ENCODE data around the gene FOXE1.

The FOXE1 gene

DNA sequence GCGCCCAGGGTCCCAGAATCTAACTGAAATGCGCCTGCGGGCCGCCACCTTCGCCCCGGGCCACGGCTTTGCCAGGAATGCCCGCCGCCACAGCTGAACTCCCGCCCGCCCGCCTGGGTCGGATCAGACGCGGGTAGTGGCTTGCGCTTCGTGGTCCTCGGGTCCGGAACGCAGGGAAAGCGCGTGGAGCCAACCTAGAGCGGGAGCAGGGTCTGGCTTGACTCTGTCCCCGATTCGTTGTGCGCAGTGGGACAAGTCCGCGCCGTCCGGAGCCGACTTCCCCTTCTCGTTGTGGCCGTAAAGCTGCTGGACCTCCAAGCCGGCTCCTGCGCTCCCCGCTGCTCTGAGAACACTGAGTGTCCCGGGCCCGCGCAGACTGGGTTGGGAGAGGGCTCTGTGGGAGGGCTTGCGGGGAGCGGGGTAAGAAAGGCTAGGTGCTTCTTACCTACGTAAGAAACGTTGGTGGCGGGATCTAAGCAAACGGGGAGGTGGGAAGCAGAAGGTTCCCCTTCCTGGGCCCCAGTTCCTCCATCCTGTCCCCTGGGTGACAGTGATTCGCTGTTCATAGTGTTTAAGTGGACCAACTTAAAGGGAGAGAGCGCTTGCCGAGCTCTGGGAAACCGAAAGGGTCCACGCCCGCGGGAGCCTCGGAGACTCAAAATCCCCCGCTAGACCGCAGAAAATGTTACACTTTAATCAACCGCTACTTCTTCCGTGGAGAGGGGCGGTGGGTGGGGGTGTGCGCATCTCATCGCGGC is 4.4 kb upstream of the FOXE1 start:
- no peak for DNase-seq

DNA sequence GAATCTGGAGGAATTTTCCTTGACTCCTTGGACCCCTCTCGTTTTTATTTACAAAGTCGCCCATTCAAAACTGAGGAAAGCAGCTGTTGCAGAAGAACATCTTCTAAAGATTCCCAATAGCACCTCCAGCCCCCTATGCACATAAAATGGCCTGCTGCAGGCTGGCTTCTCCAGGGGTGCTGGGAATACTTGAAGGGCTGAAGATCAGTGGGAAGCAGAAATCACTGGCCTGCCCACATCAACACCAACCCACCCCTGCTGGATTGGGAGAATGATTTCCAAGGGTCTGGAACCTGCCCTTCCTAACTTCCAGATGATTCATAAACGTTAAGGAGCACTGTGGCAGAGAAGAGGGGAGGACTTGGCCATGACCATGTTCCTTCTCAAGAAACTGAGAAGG is 3.0 kb upstream of the FOXE1 start:
- DNase-seq = no peak

DNA sequence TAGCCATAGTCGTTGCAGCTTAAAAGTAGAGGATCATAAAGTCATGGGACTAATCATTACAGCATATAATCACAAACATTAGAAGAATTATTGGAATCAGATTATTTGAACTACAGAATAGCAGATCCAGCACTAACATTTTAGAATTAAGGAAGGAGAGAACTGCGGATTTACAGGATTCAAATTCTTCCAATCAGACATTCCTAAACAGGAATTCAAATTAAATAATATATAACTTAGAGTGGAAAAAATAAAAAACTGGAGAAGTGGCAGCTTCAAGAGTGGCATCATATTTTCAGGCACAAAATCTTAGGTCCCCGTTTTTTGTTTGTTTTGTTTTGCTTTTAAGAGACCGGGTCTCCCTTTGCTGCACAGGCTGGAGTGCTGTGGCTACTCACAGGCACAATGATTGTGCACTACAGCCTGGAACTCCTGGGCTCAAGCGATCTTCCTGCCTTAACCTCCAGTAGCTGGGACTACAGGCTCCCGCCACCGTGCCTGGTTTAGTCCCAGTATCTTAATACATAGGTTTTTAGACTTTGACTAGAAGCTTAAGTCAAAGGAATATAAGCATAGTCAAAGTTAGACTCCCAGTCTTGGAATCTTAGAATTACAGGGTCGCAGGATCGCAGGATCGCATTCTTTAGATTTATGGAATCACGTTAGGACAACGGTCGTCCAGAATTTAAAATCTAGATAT is 2.1 kb upstream of the FOXE1 start:
- DNase-seq = no peak

DNA sequence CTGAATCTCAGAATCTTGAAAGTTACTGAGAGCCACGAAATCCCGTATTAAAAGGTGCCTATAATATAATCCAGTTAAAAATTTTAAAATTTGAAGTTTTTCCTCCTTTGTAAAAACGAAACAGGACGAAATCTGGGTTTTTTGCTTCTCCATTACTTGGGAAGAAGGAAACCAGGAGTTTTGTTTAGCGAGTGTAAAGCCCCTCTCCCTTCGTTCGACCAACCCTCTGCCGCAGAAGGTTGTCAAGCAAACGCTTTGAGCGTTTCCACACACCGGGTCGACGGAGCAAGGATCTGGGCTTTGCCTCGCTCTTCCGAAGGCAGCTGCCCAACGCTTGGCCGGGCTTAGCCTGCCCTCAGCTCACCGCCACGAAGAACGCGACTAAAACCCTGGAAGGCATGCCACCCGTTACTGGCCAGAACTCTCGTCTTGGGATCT is 1.6 kb upstream of the FOXE1 start:
- DNase-seq = no peak

DNA sequence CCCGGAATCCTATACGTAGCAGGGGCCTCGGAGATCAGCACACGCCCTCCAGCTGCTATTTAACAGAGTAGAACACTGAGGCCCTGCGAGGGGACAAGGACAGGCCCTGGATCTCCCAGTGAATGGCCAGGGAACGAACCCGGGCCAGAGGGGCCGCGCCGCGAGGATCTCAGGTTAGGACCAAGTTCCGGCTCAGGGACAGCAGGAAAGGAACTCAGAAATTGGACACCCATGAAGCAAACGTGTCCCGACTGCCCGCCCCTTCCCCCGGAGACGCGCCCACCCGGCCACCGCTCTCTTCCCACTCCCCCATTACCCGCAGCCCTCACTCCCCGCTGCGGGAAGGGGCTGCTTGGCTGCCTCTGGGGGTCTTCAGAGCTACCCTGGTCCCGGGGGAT is 1.0 kb upstream of the FOXE1 start:
- no peak for DNase-seq

DNA sequence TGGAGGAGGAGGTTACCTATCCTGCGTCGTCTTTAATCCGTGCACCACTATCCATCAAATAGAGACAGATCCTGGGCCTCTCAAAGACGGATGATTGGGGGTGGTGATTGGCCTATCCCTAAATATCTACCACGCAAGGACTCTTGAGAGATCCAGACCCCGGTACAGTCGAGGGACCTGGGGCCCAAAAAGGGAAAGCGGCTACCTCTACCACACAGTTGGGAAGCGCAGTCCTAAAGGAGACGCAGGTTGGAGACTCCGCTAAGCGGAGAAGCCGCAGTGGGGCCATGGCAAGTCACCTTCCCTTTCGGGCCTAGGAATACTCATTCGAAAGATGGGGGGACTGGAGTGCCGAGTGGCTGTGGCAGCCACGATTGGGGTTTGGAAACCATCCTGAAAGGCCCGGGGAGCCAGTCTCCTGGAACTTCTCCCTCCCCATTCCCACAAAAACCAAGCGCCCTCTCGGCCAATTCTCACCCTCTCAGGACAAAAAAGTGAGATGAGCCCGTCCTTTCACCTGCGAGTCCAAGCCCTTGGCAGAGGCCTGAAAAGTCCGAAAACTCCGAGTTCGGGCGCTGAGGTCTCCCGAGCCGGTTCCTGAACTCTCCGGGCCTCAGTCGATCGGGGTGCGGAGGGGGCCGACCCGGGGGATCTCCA is 499 bp upstream of the FOXE1 start:
- DNase-seq = no peak

DNA sequence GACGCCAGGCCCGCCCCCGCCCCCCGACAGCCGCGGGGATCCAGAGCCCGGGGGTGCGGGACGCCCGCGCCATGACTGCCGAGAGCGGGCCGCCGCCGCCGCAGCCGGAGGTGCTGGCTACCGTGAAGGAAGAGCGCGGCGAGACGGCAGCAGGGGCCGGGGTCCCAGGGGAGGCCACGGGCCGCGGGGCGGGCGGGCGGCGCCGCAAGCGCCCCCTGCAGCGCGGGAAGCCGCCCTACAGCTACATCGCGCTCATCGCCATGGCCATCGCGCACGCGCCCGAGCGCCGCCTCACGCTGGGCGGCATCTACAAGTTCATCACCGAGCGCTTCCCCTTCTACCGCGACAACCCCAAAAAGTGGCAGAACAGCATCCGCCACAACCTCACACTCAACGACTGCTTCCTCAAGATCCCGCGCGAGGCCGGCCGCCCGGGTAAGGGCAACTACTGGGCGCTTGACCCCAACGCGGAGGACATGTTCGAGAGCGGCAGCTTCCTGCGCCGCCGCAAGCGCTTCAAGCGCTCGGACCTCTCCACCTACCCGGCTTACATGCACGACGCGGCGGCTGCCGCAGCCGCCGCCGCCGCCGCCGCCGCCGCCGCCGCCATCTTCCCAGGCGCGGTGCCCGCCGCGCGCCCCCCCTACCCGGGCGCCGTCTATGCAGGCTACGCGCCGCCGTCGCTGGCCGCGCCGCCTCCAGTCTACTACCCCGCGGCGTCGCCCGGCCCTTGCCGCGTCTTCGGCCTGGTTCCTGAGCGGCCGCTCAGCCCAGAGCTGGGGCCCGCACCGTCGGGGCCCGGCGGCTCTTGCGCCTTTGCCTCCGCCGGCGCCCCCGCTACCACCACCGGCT is 1.0 kb downstream of the FOXE1 start:
- peak; percentile 34 for DNase-seq

DNA sequence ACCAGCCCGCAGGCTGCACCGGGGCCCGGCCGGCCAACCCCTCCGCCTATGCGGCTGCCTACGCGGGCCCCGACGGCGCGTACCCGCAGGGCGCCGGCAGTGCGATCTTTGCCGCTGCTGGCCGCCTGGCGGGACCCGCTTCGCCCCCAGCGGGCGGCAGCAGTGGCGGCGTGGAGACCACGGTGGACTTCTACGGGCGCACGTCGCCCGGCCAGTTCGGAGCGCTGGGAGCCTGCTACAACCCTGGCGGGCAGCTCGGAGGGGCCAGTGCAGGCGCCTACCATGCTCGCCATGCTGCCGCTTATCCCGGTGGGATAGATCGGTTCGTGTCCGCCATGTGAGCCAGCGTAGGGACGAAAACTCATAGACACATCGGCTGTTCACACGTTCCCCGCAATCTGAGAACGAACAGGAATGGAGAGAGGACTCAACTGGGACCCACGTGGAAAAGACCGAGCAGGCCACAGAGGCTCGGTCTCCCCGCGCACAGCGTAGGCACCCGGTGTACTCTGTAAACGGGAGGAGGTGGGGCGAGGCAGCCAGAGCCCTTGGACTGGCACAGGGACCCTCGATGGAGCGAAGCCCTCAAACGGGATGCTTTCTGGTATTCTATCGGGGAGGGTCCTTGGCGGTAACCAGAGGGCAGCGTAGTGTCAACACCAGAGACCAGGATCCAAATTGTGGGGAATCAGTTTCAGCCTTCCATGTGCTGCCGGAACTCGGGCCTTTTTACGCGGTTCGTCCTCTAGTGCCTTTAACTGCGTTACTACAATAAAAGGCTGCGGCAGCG is 1.9 kb downstream of the FOXE1 start:
- DNase-seq = no peak

DNA sequence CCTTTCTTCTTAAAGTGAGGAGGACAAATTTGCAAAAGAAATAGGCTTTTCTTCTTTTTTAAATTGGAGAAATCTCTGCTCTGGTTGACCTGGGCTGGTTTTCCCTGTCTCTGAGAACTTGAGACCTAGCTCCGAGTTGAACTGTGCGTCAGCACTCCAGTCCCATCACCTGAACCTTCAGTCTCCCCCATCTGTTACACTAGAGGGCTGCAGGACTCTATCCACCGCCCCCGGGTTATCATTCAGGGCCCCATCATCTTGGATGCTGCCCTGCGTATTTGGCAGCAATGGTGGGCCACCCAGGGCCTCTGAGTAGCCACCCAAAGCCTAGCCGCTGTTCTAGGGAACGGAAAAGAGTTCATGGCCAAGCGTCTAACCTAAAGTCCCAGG is 2.5 kb downstream of the FOXE1 start:
- DNase-seq = no peak

DNA sequence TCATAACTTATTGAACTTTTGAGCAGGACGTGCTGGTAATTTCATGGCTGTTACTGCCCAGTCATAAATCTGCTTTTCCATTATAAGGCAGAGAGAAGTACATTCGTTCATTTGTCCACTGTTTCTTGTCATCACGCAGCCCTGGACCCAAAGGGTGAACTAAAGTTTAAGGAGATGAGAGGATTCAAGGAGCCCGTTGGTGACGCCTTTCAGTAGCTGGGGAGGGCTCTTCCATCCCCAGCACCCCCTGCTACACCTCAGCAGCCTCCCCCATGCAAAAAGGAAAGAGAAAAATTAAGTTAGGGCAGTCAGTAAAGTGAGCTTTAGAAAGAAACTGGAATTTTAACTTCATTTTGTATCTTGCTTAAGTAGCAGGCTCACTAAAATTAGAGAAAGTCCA is 2.9 kb downstream of the FOXE1 start:
- DNase-seq = no peak

DNA sequence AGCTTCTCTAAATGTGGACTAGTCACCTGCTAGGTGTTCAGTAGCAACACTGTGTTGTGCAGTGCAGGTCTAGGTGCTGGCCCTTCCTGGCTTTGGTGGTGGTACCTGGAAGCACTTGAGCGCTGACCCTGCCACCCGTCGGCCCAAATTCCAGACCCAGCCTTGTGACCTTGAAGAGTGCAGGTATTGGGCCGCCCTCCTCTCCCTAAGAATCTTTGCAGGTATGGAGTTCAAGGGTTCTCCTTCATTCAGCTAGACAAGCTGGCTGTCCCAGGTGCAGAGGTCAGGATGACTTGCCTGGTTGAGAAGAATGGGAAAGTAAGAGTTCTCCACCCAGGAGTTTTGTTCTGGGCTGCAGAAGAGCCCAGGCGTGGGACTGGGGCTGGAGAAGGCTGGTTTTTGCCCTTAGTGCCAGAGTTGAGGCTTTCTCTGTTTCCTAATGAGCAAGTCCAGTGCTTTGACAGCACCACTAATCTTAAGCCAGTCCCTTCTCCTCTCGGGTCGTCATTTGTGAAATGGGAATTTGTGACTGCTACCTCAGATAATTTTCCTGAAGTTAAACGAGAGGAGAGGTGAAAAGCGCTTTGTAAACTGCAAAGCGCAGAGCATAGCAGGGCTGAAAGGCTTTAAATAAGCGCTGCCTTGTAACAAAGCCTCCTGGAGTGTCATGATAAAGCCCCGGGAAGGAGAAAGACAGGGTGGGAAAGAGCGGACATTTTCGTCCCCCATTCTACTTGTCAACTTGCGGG is 4.0 kb downstream of the FOXE1 start:
- no peak for DNase-seq

DNA sequence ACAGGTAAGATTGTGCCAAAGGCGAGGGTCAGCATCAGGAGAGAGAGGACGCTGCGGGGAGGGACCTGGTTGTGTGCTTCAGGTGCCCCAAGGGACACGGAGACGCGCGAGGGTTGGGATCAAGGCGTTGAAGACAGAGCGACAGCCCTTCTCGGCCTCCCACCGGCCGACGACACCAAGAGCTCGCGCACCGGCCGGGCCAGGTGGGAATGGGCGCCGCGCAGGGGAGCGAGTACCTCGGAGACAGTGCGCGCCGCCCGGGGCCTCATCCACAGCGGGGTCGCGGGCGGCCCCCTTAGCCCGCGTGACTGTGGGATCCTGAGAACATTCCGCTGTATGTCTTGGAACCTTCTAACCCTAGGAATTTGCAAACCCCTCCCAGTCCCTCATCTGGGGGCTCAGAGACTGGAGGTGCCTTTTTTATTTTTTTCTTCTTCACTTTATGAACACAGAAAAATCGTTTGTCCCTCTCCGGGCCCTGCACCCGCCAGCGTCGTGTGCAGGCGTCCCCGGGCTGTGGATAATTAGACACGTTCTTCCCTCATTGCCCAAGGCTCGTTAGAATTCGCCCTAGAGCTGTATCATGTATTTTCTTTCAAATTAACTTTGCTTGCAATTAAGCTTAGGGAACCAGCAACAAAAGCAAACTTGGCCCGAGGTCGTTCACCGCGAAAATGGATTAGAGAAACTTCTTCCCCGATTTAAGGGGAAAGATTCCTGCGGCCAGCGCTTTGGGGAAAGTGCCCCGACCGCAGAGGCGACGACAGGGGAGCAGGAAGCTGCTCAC is 4.8 kb downstream of the FOXE1 start:
- DNase-seq = no peak

DNA sequence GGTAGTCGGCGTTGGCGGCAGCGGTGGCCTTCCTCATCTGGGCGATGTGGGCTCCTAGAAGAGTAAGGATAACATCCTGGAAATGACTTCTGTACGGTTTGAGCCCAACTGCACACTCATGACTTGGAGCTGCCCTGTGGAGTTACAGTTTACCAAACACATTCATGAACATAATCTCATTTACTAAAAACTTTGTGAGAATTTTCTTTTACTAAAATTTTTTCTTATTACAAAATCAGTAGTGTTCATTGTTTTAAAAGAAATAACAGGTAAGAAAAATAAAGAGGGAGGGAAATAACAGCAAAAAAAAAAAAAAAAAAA is 5.3 kb downstream of the FOXE1 start:
- no peak for DNase-seq

DNA sequence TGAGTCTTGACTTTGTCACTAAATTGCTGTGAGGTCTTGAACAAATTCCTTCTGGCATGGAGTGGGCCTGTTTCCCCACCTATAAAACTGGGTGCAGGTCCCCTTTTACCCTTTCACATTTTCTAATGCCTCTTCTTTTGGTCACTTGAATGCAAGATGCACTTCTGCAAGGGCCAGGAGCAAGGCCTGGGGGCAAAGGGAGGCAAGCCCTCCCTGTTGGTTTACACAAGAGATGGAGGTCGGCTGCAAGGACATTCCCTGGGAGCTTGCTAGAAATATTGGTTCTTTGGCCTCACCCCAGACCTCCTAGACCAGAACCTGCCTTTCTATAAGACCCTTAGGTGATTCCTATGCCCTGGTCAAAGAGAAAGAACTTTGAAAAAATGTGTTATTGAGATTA is 5.8 kb downstream of the FOXE1 start:
- no peak for DNase-seq

DNA sequence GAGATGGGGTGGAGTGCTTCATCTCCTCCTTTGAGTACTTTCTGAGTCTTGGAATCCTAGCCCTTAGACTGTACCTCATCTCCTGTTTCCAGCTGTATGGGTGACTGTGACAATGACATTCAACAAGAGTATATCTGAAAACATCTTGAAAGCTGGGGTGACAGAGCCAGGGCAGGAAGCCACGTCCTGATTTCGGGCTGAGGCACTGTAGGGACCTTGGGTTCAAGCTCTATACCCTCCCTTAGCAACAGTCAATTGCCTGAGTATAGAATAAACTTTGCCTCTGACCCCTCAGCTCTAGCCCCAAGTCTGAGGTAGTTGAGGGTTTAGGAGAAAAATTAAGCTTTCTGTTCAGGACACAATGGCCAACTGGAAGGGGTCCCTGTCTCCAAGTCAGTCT is 6.3 kb downstream of the FOXE1 start:
- DNase-seq = no peak

DNA sequence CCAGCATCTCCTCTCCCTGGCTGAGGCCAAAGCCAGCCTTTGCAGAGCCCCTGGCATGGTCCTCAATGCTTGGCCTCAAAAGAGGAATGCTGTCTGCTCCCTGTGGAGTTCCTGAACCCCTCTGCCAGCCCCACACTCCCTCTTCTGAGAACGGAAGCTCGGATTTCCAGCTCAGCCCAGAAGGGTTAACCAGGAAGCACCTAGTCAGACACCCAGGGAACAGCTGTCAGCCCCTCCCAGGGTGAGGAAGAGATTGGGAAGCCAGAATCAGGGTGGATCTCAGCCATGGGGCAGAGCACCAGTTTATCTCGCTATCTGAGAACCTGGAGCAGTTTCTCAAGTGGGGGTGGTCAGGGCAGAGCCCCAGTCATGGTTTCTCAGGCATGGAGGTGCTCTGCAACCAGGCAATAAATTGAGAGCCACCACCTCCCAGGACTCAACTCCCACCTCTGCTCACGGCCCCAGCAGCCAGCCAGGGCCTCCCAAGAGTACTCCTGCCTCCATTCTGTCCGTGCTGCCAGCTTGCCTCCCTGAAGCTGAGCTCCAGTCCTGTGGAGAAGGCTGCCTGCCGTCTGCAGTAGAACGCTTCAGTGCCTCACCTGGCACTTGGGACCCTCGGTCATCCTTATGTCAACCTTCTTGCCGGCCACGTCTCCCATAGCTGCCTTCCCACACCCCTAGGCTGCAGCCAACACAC is 7.6 kb downstream of the FOXE1 start:
- DNase-seq = no peak

DNA sequence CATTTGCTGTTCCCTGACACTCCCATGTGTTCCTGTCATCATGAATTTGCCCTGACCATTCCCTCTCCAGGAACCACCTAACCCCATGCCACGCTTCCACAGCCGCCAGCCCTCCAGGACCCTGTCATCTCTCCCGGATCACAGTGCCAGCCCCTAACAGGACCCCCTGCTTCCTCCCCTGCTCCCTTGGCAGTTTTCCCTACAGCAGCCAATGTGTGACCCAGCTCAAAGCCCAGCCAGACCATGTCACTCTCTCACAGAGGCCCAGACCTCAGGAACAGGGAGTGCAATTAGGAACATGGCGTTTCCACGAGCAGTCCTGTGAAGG is 8.1 kb downstream of the FOXE1 start:
- DNase-seq = no peak

DNA sequence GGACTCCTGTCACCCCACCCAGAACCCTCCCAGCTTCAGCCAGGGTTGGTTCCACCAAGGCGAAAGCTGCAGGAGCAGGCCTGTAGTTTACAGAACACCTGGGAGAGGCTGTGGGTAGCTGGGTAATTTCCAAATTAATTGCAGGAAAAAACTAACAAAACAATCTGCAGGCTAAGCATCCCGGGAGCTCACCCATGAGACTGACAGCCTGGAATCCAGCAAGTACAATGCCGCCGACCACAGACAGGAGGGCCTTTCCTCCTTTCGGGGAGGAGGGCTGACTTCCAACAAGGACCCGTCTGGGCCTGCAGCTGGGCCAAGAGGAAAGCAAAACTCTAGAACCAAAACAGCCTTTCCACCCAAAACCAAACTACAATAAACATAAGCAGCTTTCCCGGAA is 10.3 kb downstream of the FOXE1 start:
- DNase-seq = no peak

DNA sequence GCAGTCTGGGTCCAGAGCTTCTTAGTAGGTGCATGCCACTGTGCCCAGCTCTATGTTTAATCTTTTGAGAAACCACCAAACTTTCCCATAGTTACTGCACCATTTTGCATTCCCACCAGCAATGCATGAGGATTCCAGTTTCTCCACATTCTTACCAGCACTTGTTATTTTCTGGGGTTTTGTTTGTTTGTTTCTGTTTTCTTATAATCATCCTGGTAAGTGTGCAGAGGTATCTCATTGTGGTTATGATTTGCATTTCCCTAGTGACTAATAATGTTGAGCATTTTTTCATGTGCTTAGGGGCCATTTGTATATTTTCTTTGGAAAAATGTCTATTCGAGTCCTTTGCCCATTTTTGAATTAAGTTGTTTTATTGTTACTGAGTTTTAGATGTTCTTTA is 11.4 kb downstream of the FOXE1 start:
- DNase-seq = no peak

DNA sequence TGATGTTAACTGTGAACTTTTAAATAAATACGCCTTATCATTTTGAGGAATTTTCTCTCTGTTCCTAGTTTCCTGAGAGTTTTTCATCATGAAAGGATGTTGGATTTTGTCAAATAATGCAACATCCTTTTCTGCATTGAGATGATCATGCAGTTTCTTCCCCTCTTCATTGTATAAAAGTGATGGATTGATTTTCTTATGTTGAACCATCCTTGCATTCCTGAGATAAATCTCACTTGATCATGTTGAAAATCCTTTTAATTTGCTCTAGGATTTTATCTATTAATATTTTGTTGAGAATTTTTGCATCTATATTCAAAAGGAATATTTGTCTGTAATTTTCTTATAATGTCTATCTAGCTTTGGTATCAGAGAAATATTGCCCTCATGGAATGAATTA is 13.3 kb downstream of the FOXE1 start:
- no peak for DNase-seq

DNA sequence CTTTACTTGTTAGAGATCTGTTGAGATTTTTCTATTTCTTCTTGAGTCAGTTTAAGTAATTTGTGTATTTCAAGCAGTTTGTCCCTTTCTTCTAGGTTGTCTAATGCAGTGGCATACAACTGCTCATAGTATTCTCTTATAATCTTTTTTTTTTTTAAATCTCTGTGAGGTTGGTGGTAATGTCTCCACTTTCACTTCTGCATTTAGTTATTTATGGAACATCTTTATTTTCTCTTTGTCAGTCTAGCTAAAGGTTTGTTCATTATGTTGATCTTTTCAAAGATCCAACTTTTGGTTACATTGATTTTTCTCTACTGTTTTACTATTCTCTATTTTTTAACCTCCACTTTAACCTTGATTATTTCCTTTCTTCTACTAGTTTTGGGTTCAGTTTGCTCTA is 13.8 kb downstream of the FOXE1 start:
- no peak for DNase-seq
